Suprapubic skin (tissue), 4 donors: ENCODE measurements around the gene PRTFDC1.

ENCODE experiments used
- CTCF ChIP-seq, 2 donors: fragments of 200-600 bp in 1 of 2; fragments of 450-650 bp in 1 of 2; sonication (generic) in 1 of 2; IDR thresholded peaks; one replicate each; pipeline ENCODE4 v1.5.1; 2016 to 2019; ENCODE audit warnings: antibody characterized with exemption in 2 of 2, mild to moderate bottlenecking in 1 of 2, moderate library complexity in 1 of 2
- EP300 ChIP-seq: sonication (generic); formaldehyde crosslinking; IDR thresholded peaks from one replicate; pipeline ENCODE4 v1.6.1; 2017; ENCODE audit warnings: antibody characterized with exemption
- POLR2A ChIP-seq, 2 donors: fragments of 450-650 bp; IDR thresholded peaks; one replicate each; pipeline ENCODE4 v1.6.1; 2017; ENCODE audit warnings: antibody characterized with exemption in 2 of 2, mild to moderate bottlenecking in 2 of 2, moderate library complexity in 2 of 2
- POLR2AphosphoS5 ChIP-seq, 3 donors: sonication (generic); formaldehyde crosslinking; IDR thresholded peaks; one replicate each; pipeline ENCODE4 v1.6.1; 2017; ENCODE audit warnings: antibody characterized with exemption in 3 of 3

GRCh38 chr10:24969841-24970281 is 17.5 kb upstream of the PRTFDC1 start:
- TF ChIP-seq CTCF (IDR thresholded peaks at IDR 0.05) (no peak), POLR2A (IDR thresholded peaks at IDR 0.05) (no peak), EP300 (no peak), POLR2AphosphoS5 (IDR thresholded peaks at IDR 0.05) (no peak)
